ENCODE data around the gene TTC34.

TTC34 gene

DNA sequence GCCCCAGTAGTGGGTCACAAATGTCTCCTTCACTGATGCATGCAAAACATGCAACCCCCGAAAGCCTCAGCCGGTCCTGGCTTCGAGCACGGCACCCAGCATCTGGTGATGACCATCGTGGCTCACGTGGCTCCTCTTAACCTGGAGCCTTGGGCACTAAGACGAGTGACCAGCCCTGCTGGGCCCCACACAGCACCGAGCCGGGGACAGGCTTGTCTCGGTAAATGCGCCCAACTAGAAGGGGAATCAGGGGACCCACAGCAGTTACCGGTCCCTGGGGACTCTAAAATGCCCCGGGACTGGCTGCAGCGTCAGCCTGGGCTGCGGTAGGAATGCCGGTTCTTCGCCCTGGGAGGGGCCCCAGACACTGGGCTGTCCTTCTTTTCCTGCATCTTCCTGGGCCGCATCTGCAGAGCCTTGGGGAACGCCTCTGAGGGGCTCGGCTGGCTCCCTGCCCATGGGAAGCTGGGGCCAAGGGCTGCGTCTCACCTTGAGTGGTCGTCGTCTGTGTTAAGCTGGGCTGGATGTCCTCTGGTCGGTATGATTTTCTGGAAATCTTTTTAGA lies 13.1 kb upstream of the TTC34 start:
- no peak for DNase-seq (ENCODE audit: low read depth in 2 of 2, low spot score in 1 of 2)

DNA sequence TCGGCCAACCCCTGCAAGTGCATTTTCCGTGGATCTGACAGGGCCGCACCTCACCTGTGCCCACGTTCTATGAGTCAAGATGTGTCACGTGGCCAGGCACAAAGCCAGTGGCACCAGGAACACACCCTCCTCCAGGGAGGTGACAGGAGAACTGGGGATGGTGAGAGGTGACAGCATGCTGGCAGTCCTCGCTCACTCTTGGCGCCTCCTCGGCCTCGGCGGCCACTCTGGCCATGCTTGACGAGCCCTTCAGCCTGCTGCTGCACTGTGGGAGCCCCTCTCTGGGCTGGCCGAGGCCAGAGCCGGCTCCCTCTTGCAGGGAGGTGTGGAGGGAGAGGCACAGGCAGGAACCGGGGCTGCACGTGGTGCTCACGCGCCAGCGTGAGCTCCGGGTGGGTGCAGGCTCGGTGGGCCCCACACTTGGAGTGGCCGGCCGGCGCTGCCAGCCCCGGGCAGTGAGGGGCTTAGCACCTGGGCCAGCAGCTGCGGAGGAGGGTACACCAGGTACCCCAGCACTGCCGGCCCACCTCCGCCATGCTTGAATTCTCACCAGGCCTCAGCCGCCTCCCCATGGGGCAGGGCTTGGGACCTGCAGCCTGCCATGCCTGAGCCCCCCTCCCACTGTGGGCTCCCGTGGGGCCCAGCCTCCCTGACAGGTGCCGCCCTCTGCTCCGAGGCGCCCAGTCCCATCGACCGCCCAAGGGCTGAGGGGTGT lies 11.6 kb upstream of the TTC34 start:
- DNase-seq (ENCODE audit: low read depth in 2 of 2, low spot score in 1 of 2): no peak

GRCh38 chr1:2812136-2812535 lies 10.6 kb upstream of the TTC34 start:
- no peak for DNase-seq (ENCODE audit: low read depth in 2 of 2, low spot score in 1 of 2)

DNA sequence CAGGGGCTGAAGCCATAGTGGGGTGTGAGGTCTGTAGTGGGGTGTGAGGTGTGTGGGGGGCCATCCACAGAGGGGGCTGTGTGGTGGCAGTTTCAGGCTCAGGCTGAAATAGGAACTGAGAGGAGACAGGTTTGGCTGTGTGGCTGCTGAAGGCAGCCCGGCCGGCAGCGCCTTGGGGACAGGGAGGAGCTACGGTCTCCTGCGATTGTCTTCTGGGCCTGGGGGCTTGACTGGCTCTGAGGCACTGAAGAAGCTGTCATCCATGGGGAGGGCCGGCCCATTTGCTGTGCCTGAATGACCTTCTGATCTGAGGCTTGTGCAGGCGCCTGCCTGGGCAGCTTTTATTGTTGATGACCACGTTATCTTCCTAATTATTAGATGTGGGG lies 10.0 kb upstream of the TTC34 start:
- DNase-seq (ENCODE audit: low read depth in 2 of 2, low spot score in 1 of 2): no peak

- DNase-seq (ENCODE audit: low read depth in 2 of 2, low spot score in 1 of 2): no peak
Measured at GRCh38 chr1:2810899-2811532, 9.5 kb upstream of the TTC34 start.

DNA sequence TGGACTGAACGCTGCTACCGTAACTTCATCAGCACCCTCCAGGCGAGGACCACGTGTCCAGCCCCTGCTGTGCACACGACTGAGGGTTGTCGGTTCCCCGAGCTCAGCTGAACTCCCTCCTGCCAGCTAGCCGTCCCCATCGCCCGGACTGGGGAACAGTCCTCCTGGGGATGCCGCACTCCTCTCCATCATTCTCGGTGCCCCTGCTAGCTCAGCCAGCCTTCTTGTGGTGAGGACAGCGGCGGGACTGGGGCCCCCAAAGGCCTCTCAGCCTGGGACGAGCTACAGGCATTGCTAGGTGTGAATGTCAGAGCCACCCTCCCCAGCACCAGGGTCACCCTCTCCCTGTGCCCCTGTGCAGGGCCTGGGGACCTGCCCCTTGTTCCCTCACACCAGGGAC lies 8.8 kb upstream of the TTC34 start:
- DNase-seq (ENCODE audit: low read depth in 2 of 2, low spot score in 1 of 2): no peak

DNA sequence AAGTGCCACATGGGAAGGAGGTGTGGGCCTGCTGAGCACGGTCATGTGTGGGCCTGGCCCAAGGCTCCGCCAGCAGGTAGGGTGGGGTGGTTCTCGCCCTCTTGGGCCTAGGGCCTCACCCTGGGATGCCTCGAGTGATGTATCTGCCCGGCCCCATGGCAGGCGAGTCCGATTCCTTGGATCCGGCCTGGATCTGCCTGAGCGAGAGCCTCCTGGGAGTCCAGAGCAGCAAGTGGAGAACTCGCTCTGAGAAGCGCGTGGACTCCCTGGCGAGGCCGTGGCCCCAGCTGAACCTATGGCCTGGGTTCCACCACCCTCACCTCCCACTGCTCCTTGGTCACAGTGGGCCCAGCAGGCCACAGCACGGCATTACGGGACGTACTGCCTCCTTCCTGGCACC lies 8.2 kb upstream of the TTC34 start:
- DNase-seq (ENCODE audit: low read depth in 2 of 2, low spot score in 1 of 2): no peak

DNA sequence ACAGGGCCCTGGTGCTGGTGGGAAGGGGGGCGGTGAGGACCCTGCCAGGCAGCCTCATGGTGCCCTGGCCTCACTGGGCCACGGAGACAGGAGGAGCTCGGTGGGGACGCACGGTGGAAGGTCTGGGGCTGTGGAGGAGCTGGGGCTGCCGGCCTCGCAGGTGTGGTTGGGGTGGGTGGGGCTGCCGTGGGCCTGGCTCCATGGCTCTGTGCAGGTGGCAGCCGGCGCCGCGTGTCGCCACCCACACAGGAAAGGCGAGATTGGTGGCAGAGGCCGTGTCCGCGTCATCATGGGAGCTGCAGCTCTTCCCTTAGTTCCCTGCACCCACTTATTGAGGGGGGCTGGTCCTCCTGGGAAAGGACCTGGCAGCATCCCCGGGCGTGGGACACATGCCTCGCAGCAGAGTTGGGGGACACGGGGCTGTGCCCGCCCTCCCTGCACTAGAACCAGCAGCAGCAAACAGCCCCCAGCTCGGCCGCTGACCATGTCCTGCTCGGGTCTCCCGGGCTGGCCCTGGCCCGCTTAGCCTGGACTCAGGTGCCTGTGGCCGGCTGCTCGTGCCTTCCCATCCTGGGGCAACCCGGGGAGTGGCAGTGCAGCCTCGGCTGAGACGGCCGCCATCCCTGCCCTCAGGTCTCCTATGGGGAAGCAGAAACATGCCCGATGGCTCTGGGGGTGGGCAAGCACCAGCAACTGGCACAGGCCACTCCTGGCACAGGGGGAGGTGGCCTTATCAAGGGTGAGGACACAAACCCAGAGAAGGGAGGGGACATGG lies 7.5 kb upstream of the TTC34 start:
- DNase-seq (ENCODE audit: low read depth in 2 of 2, low spot score in 1 of 2): no peak

DNA sequence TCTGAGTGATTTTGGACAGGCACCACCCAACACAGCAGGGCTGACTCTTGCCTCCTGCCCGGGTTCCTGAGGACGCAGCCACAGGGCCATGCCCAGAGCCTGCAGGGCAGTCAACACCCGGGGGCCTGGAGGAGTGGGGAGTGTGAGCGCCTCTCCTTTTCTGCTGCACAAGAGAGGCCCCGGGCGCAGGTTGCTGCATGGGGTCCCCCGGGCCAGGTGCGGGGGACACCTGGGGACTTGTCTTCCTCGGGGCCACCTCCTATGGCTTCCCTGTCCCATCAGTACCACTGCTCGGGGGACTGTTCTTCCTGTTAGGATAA lies 6.9 kb upstream of the TTC34 start:
- DNase-seq (ENCODE audit: low read depth in 2 of 2, low spot score in 1 of 2): no peak

GRCh38 chr1:2807678-2808385 lies 6.3 kb upstream of the TTC34 start:
- no peak for DNase-seq (ENCODE audit: low read depth in 2 of 2, low spot score in 1 of 2)

- DNase-seq (ENCODE audit: low read depth in 2 of 2, low spot score in 1 of 2): no peak
Measured at GRCh38 chr1:2807036-2807435, 5.5 kb upstream of the TTC34 start.

DNA sequence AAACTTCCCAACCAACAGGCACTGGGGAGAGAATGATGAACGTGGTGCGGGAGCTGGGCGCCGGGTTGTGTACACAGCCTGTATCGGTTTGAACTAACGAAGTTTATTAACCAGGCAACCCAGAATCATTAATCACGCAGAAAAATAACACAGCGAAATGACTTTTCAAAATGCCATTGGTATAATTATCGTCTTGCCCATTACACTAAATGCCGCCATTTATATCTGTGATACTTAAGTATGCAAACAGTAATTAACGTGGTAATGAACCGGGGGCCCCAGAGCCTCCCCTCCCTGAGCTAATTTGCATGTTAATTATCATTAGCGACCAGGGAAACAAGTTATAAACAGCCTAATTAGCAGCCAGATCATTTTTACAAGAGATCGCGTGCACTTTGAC lies 5.1 kb upstream of the TTC34 start:
- no peak for DNase-seq (ENCODE audit: low read depth in 2 of 2, low spot score in 1 of 2)

DNA sequence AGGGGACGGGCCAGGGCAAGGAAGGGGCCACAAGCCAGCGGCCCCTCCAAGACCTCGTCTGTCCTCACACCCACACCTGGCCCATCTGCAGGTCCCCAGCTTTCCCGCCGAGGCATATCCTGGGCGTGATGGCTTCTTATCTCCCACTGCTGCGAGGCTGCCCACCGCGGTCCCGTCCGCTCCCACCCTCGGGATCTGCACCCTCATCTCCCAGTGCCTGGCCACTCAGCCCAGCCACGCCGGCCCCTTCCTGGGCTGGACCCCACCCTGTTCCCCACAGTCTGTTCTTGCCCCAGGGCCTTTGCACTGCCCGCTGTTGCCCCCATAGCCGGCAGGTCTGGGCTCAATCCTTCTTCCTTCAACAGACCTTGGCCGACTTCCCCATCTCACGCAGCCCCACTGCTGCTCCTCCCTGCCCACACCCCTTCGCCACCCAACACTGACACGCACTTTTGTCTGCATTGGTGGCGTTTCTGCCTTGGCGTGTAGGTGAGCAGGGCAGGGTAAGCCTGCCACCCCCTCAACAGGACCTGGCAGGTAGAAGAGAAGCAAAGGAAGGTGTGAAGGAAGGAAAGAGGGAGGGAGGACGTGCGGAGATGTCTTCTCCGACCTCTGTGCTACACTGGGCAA lies 4.4 kb upstream of the TTC34 start:
- no peak for DNase-seq (ENCODE audit: low read depth in 2 of 2, low spot score in 1 of 2)

- DNase-seq (ENCODE audit: low read depth in 2 of 2, low spot score in 1 of 2): no peak
Measured at GRCh38 chr1:2804628-2805351, 3.3 kb upstream of the TTC34 start.

DNA sequence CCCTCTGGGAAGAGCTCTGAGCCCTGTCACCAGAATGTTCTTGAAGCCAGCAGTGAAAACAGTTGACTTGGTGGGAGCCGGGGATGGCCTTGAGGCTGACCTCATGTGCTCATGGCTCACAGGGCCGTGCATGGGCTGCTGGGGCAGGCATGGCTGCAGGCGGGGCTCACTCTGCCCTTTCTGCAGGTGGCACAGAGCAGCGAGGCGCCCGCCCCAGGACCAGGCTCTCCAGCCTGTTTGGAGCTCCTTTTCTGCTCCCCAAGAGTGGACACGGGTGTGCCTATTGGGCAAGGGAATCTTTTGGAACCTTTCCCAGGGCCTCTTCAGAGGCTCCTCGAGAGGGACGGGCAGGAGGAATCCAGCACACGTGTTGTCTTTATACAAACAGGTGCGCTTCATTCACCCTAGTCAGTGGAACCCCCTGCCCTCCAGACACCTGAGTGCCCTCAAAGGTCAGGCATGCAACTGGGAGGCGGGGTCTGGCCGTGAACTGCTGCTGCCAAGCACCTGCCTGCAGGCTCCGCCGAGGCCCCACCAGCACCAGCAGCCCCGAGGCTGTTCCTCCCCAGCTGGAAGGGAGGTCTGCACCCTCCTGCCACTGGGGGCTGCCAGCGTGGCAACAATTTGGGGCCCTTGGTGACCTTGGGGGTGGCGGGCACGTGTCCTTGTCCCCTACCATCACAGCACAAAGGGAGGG lies 2.6 kb upstream of the TTC34 start:
- no peak for DNase-seq (ENCODE audit: low read depth in 2 of 2, low spot score in 1 of 2)

DNA sequence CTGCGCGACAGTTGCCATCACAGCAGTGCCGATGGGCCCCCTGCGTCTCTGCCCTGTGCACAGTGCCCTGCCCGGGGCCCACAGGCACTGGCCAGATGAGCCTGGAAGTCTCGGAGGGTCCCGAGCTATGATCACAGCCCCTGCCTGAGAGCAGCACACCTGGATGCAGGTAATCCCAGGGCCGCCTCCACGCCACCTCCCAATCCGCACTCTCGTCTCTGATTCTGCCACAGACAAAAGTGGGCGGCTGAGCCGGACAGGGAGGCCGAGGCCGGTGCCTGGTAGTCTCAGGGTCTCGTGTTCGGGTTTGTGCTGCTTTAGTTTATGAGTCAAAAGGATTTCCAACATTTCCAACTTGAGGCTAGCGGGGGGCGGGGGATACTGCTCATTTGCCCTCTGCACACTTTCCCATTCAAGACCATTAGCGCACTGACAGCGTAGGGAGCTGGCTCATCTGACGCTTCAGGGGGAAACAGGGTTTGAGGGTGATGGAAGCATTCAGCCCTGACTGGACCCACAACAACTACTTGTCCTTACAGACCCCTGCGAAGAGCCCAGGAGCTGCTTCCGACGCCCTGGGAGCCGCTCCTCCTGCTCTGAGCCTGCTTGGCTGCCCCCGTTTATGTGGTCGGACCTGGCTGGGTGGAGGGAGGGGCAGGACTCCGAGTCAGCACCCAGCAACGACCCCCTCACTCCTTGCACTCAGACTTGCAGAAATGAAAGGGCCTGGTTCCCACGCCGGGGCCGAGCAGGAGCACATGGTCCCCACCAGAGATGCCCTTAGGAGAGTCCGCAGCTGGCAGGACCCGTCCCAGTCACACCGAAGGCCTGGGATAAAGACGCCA lies 1.8 kb upstream of the TTC34 start:
- no peak for DNase-seq (ENCODE audit: low read depth in 2 of 2, low spot score in 1 of 2)

GRCh38 chr1:2802421-2802961 lies 998 bp upstream of the TTC34 start:
- no peak for DNase-seq (ENCODE audit: low read depth in 2 of 2, low spot score in 1 of 2)

DNA sequence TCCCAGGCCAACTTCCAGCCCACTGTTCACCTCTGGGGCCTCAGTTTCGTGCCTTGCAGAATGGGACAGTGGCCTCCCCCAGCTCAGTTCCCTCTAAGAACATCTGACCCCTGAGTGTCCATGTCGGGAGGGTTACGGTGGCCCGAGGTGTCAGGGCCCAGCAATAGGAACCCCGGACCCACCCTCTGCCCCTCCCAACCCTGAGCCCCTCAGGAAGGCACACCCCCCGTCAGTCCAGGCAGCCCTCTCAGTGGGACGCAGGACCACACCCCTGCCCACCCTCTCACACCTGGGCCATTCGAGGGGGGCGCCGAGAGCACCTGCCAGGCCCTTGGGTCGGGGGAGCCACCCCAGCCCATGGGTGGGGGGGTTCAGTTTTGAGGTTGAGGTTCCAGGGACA lies 447 bp downstream of the TTC34 start:
- DNase-seq (ENCODE audit: low read depth in 2 of 2, low spot score in 1 of 2): no peak

DNA sequence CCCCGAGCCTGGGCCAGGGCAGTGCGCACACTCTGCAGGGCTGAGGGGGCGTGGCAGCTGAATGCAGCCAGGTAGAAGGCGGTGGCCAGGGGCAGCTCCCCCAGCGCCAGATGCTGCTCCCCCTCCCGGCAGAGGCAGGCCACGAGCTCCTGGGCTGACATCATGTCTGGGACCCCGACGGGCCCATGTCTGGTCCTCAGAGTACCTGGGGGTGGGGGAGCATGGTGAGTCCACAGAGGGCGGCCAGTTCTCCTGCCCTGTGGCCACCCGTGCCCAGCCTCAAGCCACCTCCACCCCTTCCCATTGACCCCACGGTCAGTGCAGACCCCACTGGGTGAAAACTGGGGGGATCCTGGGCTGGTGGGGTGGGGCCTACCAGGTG lies 838 bp downstream of the TTC34 start:
- DNase-seq (ENCODE audit: low read depth in 2 of 2, low spot score in 1 of 2): no peak

All from stimulated activated CD8-positive, alpha-beta memory T cell treated with anti-CD3 and anti-CD28 coated beads, Interleukin-4, amount 100 ng/mL, for 4 hours (primary cell).